GM08714 (cell line): ENCODE measurements around the gene SPATA17.
"Not testable (repeated sequence)": the region's sequence is repeated elsewhere in the genome, so short reads cannot be mapped to it uniquely, and the experiment has no call there.

Source experiments
- H3K4me3 ChIP-seq: fragments of 200-500 bp; sonication (Bioruptor generic); 2 replicates; pipeline ENCODE4 v1.5.1; 2014; ENCODE audit warnings: mild to moderate bottlenecking, low read length, inconsistent platforms
- ZNF274 ChIP-seq: IDR thresholded peaks from 2 replicates; pipeline ENCODE4 v1.6.1; 2012; ENCODE audit warnings: mild to moderate bottlenecking, low read depth, low read length

The SPATA17 gene

DNA sequence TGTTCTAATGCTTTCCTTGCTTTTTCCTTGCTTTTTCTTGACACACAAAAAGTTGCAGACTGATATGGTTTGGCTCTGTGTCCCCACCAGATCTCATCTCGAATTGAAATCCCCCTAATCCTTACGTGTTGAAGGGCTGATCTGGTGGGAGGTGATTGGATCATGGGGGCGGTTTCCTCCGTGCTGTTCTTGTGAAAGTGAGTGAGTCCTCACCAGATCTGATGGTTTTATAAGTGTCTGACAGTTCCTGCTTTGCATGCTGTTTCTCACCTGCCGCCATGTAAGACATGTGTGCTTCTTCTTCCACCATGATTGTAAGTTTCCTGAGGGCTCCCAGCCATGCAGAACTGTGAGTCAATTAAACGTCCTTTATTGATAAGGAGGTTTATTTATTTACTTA lies 11.3 kb downstream of the SPATA17 start:
- no peak for TF ChIP-seq ZNF274
- no peak overlapping the region for H3K4me3 ChIP-seq

DNA sequence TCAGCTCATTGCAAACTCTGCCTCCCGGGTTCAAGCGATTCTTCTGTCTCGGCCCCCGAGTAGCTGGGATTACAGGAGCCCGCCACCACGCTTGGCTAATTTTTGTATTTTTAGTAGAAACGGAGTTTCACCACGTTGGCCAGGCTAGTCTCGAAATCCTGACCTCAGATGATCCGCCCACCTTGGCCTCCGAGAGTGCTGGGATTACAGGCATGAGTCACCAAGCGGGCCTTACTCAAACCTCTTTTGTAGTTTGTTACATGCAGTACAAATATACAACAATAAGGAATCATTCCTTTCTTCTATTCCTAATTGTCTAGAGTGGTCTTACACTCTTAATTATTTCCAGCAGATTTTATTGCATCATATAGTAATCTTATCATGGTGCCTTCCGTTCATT lies 16.6 kb downstream of the SPATA17 start:
- no peak for TF ChIP-seq ZNF274
- no peak overlapping the region for H3K4me3 ChIP-seq

DNA sequence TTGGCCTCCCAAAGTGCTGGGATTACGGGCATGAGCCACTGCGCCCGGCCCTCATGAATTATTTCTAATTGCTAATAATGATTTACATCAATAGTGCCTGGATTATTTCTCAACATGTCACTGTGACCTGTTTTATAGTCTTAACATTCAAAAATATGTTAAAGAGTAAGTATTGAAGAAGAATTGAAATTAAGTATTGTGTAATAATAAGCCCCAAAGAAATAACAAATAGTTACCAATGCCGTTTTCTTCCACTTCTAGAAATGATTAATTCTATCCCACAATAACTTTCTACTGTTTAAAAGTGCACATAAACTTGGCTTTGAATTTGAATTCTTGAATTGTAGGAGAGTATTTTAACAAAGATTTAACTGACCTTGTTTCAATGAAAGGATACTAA lies 19.5 kb downstream of the SPATA17 start:
- no peak overlapping the region for H3K4me3 ChIP-seq
- TF ChIP-seq ZNF274 = no peak

DNA sequence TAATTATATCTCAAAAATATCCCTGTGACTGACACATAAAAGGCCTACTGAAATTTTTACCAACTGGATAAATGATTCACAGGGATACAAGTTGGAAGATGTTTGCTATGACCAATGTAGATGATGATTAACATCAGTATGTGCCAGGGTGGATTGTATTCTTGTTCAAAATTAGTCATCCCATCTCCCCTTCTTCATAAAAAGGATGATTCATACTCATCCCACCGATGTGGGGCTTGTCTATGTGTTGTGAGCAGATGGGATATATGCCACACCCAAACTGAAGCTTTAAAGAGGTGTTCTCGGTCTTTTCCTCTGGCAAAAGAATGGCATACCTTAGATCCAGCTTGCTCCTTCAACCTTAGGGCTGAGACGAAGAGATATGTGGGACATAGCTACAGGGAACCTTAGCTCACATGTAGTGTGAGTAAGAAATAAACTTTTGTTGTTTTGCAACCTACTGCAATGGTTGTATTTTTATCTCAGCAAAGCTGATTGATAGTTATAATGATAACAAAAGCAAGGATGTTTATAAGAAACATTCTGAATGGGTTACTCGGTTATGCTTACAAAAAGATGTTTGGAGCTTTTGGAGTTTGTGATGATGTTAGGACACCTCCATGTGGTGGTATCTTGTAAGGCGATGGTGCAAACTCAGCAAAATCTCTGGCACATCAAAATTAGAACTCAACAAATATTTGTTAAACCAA lies 29.4 kb downstream of the SPATA17 start:
- no peak overlapping the region for H3K4me3 ChIP-seq

DNA sequence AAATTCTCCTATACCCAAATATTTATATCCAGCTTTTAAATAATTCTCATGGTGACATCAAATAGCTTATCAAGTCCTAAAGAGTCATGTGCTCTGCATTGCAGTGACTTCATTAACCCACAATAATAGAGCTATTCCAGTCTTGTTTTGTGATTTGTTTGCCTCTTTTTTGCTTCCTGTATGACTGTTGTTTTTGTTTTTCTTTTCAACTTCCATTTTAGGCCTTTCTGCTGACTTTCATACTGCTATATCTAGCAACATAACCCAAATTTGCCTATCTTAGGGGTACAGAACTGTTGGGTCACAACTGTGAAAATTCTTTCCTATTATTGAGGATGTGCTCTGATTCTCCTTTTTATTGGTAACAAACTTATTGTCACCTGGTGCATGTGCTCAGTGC lies 30.3 kb downstream of the SPATA17 start:
- no peak overlapping the region for H3K4me3 ChIP-seq
- TF ChIP-seq ZNF274 = no peak

More for the DNA sequence above, 29.4 kb downstream of the SPATA17 start:
- no peak for TF ChIP-seq ZNF274

DNA sequence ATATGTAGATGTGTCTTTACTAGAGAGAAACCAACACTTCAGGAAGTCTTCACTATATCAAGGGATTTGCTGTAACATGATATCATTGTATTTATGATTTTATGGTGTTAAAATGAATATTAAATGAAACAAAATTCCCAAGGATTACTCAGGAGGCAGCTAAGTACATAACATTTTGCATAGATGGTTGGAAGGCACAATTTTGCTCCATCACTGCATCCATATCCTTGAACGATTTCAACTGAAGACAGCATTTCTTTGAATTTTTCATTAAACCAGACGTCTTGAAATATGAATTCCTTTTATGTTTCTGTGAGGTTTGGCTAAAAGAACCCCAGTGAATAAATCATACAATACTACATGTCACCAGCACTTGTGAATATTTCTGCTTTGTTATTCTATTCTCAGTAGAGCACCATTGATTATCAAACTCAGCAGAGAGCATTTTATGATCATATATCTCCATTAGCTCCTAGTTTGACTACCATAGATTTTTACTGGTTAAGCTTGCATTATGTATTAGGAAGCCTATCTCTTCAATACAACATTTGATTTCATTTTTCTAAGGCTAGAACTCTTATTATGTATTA lies 37.3 kb downstream of the SPATA17 start:
- no peak for TF ChIP-seq ZNF274
- no peak overlapping the region for H3K4me3 ChIP-seq

DNA sequence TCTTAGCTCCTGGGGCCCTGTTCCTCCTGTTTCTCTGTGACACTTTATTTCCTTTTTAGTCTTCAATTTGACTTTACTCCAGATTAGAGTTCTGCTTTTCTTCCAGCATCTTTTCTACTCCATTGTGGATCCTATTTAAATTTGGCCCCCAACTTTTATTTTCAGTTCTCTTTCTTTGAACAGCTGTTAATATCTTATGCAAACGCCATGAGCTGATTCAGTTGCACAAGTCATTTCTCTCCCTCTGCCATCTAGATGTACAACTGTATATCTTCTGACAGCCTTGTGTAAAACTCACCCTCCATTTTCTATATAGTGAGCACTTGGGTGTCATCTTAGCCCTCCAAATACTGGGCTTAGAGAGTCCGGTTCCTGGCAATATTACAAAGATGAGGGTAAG lies 42.2 kb downstream of the SPATA17 start:
- no peak for TF ChIP-seq ZNF274
- H3K4me3 ChIP-seq = no peak overlapping the region

DNA sequence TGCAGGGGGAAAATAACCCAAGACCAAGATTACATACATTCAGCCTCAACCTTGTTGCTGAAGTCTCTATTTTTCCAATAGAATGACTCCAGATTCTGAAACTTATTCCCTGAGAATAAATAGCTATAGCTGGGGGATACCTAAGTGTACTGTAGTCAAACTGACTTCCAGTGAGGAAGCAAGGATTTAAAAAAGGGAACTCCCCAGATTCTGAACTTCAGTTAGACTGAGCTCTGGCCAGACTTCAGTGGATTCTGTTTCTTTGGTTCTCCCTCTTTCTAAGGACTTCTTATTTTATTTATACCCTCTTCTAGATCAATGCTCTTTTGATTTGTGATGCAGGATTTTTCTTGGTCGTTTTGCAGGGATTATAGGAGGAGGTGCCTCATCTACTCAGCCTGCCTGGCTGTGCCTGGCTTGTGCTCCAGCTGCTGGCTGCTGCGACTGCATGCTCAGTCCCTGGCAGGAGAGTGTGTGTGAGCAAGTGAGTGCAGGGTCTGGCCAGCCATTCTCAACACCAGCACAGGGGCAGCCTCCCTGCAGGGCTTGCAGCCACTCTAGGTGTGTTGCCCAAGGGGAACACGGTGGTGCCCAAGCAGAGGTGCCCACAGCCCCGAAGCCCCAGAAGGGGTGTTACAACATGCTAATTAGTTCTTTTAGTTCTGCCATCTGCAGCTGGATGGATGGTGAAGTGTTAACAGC lies 43.0 kb downstream of the SPATA17 start:
- TF ChIP-seq ZNF274 = no peak
- no peak overlapping the region for H3K4me3 ChIP-seq

DNA sequence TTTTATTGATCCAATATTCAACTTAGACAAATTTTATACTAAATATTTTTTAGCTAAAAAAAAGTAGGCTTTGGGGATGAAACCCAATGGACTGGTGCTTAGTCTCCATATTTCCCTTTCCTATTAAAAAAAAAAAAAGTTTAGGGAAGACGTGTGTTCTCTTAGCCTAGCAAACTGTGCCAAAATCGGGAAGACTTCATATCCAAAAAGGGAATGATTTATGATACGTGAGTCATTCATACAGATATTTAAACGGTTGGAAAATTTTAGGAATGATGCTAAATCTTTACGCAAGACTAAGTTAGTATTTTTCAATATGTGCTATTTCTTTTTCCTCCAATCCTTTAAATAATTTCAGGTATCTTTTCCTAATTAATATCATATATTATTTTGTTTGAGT lies 50.7 kb downstream of the SPATA17 start:
- no peak for TF ChIP-seq ZNF274

DNA sequence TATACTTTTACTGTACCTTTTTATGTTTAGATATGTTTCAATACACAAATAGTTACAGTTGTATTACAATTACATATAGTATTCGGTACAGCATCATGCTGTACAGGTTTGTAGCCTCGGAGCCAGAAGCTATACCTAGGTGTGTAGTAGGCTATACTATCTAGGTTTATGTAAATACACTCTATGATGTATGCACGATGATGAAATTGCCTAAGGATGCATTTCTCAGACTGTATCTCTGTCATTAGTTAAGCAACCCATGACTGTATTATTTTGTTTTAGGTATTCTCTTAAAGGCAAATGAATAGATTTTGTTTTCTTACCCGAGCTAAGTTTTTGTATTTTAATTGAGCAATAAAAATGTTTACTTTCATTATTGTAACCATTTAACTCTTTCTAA lies 56.4 kb downstream of the SPATA17 start:
- TF ChIP-seq ZNF274 = no peak
- no peak overlapping the region for H3K4me3 ChIP-seq

More for the DNA sequence above, 50.7 kb downstream of the SPATA17 start:
- H3K4me3 ChIP-seq = no peak overlapping the region

DNA sequence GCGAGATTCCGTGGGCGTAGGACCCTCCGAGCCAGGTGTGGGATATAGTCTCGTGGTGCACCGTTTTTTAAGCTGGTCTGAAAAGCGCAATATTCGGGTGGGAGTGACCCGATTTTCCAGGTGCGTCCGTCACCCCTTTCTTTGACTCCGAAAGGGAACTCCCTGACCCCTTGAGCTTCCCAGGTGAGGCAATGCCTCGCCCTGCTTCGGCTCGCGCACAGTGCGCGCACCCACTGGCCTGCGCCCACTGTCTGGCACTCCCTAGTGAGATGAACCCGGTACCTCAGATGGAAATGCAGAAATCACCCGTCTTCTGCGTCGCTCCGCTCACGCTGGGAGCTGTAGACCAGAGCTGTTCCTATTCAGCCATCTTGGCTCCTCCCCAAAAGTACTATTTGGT lies 65.0 kb downstream of the SPATA17 start:
- H3K4me3 ChIP-seq = not testable (repeated sequence)

DNA sequence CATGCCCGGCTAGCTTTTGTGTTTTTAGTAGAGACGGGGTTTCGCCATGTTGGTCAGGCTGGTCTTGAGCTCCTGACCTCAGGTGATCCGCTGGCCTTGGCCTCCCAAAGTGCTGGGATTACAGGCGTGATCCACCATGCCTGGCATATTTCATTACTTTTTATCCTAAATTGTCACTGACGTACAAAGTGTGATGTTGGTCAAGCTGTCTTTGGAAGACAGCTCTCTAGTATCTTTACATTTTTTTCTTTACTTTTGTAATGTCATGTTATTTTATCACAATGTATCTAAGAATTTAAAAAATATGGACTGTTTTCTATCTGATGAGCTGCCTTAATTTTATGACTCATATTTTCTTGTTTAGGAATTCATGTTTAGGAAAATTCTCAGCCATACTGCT lies 72.2 kb downstream of the SPATA17 start:
- H3K4me3 ChIP-seq = no peak overlapping the region
- no peak for TF ChIP-seq ZNF274

DNA sequence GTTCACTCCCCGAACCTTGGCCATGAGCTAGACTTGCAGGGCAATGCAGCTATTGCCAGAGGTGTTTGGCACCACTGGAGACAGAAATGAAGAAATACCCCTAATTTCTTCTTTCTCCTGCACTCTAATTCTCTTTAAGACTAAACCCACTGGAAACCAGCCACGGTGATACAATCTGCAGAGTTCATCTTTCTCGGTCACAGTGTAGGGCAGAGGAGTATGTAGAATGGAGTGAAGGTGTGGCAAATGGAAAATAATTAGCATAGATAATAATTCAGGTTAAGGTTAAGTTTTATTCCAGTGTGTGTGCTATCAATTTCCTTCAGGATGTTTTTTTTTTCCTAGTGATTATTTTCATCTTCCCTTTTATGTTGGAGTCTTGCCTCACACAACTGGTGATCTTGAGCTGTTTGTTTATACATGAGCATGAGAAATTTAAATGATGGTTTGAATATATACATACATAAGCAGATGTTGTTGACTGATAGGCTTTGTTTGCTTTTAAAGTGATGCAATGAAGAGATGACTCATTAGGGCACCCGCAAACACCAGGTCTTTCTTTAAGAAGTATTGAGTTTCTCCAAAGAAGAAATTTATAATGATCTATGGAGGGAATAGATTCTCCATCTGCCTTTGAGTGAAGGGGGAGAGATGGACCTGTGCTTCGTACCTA lies 81.9 kb downstream of the SPATA17 start:
- no peak overlapping the region for H3K4me3 ChIP-seq
- no peak for TF ChIP-seq ZNF274

DNA sequence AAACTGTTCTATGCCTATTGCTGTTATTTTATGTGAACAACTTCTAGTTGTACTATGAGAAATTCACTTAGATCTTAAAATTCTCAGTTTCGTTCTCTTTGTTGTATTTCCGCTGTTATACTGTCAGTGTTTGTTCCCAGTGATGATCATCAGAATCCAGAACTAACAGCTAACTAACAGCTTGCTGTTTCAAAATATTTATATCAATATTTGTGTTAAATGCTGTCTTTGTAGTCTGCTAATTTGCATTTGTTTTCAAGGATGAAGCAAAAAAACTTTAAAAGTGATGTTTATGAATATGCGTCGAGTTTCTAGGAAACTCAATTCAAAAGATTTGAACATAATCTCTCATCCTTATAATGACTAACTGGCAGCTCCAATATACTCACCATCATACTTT lies 84.5 kb downstream of the SPATA17 start:
- no peak overlapping the region for H3K4me3 ChIP-seq
- no peak for TF ChIP-seq ZNF274

DNA sequence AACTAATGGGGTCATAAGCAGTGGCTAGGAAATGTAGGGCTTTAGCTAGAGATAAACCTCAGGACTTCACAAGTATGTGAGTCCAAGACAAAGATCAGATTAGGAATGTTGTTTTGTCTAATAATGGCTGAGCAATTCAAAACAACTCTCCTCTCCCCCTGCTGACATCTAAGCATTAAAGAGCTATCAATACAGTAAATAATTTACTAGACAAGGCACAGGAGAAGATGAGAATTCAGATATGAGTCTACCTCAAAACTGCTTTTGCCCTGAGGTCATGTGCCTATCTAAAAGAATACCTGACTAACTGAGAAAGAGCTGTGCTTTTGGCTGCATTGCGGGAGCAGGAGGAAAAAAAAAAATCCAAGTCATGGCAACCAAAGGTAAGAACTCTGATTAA lies 86.8 kb downstream of the SPATA17 start:
- no peak overlapping the region for H3K4me3 ChIP-seq
- no peak for TF ChIP-seq ZNF274
